ENCODE results near the gene TMC2.

DNA sequence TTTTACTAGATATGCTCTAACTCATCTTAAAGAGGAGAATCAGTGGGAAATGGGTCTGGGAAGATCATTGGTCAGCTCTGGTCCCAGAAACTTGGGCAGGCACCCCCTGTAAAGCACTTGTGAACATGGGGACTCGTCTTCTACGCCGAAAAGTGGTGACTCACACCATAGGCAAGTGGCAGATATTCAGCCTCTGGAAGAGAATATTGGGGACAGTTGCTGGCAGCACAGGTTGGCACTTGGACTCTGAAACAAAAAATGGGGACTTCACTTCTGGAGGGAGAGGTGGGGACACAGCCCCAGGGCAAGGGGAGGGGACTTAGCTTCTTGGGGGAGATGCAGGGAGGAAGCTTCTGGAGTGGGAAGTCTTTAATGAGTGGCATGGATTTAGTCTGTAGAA lies 15.8 kb upstream of the TMC2 start:
- TF ChIP-seq POLR2A (IDR thresholded peaks at IDR 0.05): no peak
- TF ChIP-seq, protein P1, sequence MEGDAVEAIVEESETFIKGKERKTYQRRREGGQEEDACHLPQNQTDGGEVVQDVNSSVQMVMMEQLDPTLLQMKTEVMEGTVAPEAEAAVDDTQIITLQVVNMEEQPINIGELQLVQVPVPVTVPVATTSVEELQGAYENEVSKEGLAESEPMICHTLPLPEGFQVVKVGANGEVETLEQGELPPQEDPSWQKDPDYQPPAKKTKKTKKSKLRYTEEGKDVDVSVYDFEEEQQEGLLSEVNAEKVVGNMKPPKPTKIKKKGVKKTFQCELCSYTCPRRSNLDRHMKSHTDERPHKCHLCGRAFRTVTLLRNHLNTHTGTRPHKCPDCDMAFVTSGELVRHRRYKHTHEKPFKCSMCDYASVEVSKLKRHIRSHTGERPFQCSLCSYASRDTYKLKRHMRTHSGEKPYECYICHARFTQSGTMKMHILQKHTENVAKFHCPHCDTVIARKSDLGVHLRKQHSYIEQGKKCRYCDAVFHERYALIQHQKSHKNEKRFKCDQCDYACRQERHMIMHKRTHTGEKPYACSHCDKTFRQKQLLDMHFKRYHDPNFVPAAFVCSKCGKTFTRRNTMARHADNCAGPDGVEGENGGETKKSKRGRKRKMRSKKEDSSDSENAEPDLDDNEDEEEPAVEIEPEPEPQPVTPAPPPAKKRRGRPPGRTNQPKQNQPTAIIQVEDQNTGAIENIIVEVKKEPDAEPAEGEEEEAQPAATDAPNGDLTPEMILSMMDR (IDR thresholded peaks at IDR 0.05): no peak
